GM21825 (cell line): ENCODE measurements around the gene LOXHD1.

ENCODE experiments used
- ATAC-seq: cut with Tn5 transposase; IDR thresholded peaks from one replicate; pipeline ENCODE4 v1.9.1; 2021; ENCODE audit warnings: mild to moderate bottlenecking, moderate library complexity; ENCODE audit not compliant: unreplicated experiment

LOXHD1 gene

DNA sequence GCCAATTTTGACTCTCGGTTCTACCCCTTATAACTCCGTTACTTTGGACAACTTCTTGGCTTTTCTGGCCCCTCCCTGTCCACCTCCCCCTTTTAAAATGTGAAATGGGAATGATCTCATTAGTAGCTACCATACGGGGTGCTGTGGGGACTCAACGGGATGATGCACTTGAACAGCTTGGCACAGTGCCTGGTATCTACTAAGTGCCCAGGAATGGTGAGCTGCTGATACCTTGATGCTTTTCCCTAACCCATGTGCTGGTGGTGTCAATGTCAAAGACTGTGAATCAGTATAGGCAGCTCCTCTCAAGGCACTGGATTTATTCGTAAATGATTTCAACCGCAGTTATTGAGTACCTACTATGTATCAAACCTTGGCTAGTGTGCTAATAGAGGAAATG is 204.2 kb downstream of the LOXHD1 start:
- no peak for ATAC-seq

DNA sequence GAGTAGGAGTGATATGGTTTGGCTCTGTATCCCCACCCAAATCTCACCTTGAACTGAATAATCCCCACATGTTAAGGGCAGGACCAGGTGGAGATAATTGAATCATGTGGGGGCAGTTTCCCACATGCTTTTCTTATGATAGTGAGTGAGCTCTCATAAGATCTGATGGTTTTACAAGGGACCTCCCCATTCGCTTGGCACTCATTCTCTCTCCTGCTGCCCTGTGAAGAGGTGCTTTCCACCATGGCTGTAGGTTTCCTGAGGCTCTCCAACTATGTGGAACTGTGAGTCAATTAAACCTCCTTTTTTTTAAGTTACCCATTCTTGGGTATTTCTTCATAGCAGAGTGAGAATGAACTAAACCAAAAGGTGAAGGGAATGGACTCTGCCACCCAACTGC is 207.5 kb downstream of the LOXHD1 start:
- ATAC-seq, result no peak

DNA sequence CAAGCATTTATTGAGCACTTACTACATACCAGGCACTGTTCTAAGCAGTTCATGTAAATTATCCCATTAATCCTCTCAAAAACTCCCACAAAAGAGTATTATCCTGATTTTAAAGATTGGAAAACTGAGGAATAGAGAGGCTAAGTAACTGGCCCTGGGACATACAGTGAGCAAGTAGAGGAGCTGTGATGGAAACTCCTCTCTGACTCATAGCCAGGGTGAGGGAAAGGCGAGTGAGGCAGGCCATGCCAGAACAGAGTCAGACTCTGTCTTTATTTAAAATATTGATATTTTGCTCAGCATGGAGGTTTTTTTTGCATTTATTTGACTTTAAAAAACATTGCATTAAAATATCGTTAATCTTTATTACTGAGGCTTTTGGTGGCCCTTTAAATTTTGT is 208.0 kb downstream of the LOXHD1 start:
- no peak for ATAC-seq

DNA sequence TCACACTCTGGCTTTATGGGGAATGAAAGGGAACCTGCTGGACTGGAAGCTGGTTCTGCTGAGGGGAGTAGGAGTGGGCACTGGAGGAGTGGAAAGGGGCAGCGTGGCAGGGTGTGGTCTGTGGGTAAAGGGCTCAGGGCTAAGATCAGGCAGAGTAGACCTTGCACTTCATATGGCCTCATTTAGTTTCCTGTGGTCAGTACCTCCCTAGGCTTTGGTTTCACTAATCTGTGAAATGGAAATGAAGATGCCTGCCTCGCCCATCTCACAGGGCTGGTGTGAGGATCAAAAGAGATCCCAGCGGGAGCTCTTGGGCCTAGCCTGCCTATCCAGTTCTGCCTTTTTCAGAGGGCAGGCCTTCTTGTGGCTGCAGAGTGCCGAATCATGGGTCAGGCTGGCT is 208.7 kb downstream of the LOXHD1 start:
- no peak for ATAC-seq

DNA sequence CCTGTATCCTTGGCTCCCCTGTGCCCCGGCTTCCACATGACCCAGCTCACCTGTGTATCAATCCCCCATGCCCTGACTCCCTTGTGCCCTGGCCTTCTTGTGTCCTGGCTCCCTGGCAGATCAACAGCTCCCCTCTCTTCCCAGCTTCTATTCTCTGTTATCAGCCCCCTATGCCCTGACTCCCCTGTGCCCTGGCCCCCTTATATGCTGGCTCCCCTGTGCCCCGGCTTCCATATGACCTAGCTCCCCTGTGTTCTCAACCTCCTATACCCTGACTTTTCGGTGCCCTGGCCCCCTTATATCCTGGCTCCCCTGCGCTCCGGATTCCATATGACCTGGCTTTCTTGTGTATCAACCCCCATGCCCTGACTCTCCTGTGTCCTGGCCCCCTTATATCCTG is 209.2 kb downstream of the LOXHD1 start:
- no peak for ATAC-seq

DNA sequence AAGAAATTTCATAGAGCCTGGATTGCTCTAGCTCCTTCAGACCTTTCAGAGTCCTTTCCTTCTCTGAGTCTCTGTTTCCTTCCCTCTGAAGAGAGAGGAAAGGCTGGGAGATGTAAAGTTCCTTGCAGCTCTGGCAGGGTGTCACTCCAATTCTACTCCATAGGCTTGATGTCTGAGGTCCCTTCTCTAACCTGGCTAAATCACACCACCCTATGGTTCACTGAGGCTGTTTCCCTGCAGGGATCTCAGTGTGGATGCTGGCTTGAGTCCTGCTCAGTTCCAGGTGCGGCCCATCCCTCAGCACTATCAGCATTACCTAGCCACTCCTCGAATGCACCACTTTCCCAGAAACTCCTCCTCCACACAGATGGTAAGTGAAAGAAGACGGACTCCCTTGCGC is 209.7 kb downstream of the LOXHD1 start:
- ATAC-seq, result no peak

DNA sequence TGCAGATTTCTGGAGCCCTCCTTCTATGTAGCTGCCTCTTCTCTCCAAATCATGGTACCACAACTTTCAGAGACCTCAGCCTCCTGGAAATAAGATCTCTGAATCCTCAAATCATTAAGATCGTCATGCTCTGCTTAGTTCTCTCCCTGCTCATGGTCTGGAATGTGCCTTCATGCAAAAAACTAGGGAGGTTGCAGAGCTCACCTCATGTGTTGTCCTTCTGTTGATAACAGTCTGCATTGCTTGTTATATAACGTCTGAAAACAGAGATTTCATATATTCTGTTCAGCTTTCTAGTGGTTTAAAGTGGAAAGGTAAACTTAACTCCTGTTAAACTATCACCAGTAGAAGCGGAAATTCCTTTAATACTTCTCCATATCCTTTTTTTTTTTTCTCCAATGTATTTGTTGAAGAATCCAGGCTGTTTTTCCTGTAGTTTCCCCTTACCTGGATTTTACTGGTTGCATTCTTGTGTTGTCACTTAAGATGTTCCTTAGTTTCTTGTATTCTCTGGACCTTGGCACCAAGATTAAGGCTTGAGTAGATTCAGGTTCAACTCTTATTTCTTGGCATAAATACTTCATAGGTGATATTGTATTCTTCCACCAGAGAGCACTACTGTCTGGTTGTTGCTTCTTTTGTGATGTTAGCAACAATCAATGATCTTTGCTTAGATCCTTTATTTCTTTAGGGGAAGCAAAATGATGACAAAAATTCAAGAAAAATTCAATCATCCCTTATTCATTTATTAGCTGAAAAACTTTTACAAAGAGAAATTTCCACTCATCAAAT is 211.3 kb downstream of the LOXHD1 start:
- ATAC-seq, result no peak

DNA sequence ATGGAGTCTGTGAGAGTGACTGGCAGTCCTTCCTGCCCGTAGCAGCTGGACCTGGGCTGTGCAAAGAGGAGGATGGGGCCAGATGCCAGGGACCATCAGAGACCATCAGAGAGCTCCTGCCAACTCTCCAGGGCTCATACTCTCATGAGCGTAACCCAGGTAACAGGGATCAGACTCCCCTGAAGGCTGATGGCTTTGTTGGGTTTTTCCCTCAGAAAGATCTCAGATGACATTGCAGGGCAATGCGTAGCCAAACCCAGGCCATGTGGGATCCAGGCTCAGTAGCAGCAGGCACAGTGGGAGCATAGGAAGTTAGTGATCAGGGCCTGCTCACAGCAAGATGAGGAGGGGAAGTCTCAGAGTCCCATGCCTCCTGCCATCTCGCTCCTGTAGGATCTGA is 218.0 kb downstream of the LOXHD1 start:
- ATAC-seq, result no peak

DNA sequence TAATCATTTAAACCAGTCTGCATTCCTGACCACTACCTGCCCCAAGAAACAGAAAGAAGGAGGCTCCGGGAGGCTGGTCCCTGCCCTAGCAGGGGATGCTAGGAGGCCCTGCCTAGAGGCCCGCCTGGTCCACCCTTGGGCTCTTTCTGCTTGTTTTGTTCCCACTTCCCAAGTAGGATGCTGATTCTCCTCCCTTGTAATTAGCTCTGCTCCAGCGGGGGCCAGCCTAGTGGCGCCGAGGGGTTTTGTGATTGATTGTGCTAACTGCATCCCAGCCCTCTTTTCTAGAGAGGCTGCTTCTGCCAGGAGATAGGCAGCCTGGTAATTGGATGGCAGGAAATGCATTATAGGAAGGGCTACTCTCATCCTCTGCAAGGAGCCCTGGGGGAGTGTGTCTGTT is 220.0 kb downstream of the LOXHD1 start:
- no peak for ATAC-seq

DNA sequence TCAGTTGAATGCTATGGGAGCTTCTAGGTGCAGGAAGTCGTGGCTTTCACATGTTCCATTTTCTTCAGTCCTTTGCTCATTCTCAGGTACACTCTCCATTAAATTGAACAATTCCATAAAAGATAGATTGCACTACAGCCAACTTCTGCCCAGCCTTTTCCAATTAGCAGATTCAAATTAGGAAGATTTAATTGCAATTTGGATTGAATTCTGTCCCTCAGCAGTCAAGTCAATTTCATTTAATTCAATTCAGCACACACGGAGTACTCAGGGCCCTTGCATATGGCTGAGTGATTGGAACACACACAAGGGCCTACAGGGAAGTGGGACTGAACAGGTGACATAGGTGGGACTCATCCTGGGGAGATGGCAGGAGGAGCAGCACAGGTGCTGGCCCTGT is 220.4 kb downstream of the LOXHD1 start:
- no peak for ATAC-seq

DNA sequence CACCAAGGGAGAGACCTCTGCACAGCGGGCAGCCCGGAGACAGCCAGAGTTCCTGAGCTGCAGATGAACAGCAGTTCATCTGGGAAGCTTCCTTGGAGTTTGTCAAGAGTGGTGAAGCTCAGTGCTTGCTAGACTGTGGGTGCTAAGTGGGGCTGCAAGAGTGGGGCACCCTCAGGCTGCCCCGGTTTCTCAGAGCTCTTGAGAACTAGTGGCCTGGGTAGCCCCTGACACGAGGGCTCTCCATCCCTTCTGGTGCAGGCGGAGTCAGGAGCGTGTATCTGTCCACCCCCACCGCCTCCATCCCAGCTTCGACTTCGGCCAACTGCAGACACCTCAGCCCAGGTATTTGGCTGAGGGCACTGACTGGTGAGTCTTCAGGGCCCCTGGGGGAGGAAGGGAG is 222.0 kb downstream of the LOXHD1 start:
- ATAC-seq, result no peak

DNA sequence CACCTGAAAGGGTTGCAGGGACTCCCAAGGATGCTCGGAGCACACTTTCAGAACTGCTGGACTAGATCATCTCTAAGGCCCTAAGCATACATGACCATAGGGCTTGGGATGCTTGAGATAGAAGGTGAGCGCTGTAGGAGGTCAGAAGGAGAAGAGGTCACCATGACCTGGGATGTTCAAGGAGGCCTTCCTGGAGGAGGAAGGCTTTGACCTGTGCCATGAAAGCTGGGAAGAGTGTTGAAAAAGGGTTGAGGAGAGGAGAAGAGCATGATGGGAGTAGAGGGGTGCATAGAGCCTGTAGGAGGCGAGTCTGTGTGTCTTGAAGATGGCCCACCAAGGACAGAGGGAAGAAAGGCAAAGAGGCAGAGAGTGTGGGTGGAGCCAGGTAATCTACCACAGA is 222.4 kb downstream of the LOXHD1 start:
- ATAC-seq, result no peak

DNA sequence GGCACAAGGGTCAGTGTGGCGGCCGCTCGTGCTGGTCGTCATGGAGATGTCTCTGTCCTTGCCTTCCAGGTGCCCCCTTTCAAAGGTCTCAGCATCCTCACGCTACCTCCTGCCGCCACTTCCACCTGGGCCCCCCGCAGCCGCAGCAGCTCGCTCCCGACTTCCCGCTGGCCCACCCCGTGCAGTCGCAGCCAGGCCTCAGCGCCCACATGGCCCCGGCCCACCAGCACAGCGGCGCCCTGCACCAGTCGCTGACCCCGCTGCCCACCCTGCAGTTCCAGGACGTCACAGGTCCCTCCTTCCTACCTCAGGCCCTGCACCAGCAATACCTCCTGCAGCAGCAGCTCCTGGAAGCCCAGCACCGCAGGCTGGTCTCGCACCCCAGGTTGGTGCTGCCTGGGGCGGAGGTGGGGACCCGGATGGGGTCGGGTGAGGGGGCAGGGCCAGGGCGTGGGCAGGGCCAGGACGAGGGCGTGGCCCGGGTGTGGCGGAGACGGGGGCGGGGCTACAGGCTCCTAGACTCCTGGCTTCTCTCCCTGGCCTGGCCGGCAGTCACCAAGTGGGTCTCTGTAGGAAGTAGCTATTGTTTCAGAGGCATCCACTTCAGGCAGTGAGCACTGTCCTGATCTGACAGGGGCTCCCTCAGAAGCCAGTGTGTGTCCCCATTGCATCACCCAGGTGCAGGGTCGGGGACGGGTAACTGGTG is 223.7 kb downstream of the LOXHD1 start:
- no peak for ATAC-seq

DNA sequence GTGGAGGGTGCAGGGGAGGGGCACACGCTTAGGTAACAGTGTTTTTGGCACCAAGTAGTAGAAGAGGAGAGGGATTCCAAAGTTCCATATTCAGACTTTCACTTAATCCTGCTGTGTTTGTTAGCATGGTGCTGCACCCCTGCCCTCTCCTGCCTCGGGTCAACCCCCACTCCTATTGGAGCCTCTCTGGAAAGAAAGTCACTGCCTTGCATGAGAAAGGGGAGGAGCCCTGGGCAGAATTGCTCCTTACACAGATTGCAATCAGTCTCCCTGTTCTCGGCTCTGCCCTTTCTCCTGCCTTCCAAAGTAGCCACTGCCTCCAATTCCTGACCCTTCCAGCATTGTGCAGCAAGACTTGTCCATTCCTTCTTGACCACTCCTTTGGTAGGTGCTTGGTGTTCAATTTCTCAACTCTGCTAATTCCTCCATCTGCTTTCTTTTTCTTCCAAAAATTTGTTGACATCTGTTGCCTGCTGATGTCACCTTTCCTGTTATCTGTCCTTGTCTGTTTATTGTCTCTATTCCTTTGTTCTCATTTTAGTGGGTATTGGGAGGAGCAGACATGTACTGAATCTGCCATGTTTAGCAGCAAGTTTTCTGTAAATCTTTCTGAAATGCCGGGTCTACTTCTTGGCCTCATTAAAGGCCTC is 225.4 kb downstream of the LOXHD1 start:
- no peak for ATAC-seq

DNA sequence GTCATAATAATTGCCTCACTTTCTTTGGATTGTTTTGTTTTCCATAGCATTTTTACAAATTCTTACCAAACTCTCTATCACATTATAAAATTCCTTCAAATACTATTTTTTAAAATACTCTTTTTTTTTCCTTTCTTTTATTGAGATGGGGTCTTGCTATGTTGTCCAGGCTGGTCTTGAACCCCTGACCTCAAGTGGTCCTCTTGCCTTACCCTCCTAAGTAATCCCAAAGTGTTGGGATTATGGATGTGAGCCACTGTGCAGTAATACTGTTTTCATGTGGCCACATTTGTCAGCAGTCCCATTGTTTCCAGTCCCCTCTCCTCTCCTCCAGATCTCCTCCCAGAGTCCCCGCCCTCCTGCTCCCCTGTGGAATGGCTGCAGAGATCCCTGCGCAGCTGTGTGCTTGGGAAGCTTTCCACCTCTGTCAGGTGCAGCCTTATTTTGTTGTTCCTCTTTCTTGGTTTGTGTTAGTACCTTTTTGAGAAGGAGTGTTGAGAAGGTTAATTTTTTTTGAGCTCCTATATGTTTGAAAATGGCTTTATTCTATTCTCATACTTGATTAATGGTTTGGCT is 227.3 kb downstream of the LOXHD1 start:
- ATAC-seq, result no peak

DNA sequence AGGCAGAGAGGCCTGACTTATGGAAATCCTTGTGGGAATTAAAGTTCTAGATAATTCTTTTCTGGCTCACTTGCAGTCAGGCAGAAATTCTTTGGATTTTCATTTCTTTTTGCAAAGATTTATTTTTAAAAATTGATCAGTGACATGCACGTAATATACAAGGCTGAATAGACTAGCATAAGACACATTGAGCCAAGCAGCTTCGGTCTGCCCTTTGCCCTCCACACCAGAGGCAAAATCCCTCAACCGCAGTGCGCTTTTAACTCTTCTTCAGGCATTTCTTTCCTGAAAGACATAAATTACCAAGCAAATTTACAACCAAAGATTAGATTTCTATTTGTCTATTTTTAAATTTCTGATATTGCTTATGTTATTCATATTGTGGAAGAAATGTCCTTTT is 227.9 kb downstream of the LOXHD1 start:
- no peak for ATAC-seq

DNA sequence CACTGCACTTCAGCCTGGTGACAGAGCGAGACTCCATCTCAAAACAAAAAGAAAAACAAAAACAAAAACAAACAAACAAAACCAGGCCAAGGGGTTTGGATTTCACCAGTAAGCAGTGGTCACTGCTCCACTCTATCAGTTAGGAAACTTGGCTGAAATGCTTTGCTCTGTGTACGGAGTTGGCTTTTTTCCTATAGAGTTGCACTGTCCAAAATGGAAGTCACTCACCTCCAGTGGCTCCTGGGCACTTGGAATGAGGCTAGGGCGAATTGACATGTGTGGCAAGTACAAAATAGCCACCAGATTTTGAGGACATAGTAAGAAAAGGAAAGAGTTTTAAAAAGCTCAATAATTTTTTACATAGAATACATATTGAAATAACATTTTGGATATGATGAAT is 228.7 kb downstream of the LOXHD1 start:
- no peak for ATAC-seq

DNA sequence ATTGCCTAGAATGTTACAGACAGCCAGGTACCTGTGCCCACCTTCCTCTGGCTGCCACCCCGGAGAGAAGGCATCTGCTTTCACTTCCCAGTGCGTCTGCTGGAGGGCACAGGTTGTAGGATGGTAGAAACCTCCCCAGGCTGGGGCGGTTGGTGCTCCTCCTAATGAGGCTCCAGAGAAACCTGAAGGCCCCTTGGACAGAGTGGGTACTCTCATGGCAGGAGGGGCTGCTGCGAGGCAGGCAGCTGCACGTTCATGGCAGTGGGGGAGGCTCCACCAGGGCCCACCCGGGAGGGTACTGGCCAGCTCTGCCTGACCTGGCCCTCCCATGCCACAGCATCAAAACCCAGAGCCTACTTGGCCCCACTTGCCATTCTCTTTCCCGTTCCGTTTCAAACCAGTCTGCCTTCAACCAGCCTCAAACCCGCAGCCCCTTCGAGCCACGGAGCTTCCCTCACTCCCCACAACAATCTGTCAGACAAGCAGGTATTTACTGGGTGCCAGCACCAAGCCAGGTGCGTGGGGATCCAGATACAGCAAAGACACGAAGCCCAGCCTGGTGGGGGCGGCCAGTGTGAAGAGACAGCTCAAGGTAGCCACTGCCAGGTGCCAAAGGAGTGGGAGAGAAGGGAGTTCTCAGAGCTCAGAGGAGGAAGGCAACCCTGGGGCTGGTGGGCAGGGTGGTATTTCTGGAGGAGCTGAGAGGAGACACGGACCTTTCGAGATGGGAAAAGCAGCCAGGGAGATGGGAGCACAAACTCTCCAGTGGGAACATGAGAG is 229.6 kb downstream of the LOXHD1 start:
- ATAC-seq, result no peak
